Activated CD4-positive, alpha-beta T cell treated with anti-CD3 and anti-CD28 coated beads, Interleukin-2, amount 10 ng/mL, durations not matched to agents 7 days and 5 days (primary cell): ENCODE measurements around the gene SLC12A8. TPM values are rescaled to one million over a fixed set of nuclear protein-coding genes. Genes with fewer than 3 reads are reported as not detected.

Source experiments
- CTCF ChIA-PET: fragments of 350-600 bp; sonication (Branson Sonifier 250); formaldehyde crosslinking; loops from one replicate; lab custom pipeline; 2021; ENCODE audit warnings: antibody characterized with exemption; lab: Charles Lee
- POLR2A ChIA-PET: fragments of 350-600 bp; sonication (Branson Sonifier 250); formaldehyde crosslinking; loops from one replicate; lab custom pipeline; 2021; ENCODE audit warnings: antibody characterized with exemption; lab: Charles Lee
- DNase-seq: peaks from one replicate; pipeline ENCODE4 v3.0.0-alpha.2; 2020
- H3K27ac Mint-ChIP-seq: one replicate; pipeline ENCODE4 v1.8.0; 2021; ENCODE audit warnings: mild to moderate bottlenecking, moderate library complexity, mixed read lengths
- H3K27me3 Mint-ChIP-seq: one replicate; pipeline ENCODE4 v1.8.0; 2021; ENCODE audit warnings: mixed read lengths
- H3K36me3 Mint-ChIP-seq: one replicate; pipeline ENCODE4 v1.8.0; 2021; ENCODE audit warnings: low read depth, mixed read lengths
- H3K4me1 Mint-ChIP-seq: one replicate; pipeline ENCODE4 v1.8.0; 2021; ENCODE audit warnings: mixed read lengths
- H3K4me3 Mint-ChIP-seq: one replicate; pipeline ENCODE4 v1.8.0; 2021; ENCODE audit warnings: mild to moderate bottlenecking, moderate library complexity, mixed read lengths
- H3K9me3 Mint-ChIP-seq: one replicate; pipeline ENCODE4 v1.8.0; 2021; ENCODE audit warnings: mixed read lengths
- microRNA-seq: library from miRNA; unstranded; fragments of <30 nt; microRNA quantifications from one replicate; pipeline ENCODE4 v1.2.0, GENCODE V29; 2021; ENCODE audit warnings: borderline microRNAs expressed, borderline replicate concordance
- total RNA-seq, 2 experiments: library from RNA; stranded (reverse); gene quantifications; one replicate each; pipeline ENCODE4 v1.2.3, GENCODE V29; 2021

SLC12A8 gene
- total RNA-seq, 2 experiments from 2014 or later = 0.10 to 0.37 TPM

DNA sequence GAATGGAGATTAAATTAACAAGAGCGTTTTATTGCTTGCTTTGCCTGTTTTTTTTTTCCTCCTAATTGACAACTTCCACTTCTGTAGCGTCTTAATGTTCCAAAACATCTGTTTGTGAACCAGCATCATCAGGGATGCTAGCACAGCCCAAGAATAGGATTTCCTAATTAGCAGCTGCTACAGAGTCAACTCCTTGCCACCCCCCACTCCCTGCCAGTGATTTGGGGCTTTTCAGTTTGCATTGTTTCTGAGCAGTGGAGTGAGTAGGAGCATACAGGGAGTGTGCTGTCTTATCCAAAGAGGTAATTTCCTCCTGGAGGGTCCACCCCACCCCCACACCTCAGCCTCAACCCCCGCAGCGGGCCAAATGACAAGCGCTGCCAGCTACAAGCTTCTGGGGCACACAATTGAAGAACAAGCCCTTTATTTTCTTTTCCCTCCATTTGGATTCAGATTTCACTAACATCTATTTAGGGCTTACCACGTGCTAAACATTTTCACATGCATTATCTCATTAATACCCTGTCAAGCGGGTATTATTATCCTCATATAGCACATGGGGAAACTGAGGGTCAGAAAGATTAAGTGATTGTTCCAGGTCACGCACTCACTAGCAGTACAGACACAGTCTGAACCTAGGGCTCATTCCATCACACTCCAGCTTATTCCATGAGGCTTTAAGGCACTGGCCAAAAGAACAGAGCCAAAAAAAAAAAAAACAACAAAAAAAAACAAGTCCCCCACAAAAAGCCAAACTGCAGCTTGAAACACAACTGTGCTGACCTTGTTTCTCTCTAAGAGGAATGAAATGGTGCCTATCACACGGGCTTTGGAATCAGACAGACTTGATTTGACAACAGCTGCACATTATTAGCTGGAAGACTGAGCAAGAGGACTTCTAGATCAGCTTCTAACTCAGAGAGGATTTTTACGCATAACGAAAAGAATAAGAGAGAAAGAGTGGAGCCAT, 173.1 kb downstream of the SLC12A8 start:
- Mint-ChIP-seq H3K27me3 (no peaks in the 10 kb centered on the region), H3K4me3 (no peak overlapping the region), H3K36me3 (peaks cover 40% of the 10 kb centered on the region), H3K27ac (no peak overlapping the region), H3K9me3 (peaks cover 27% of the 10 kb centered on the region), H3K4me1 (peaks cover 15% of the 10 kb centered on the region)
- ChIA-PET POLR2A (interaction anchor here (0.6 kb wide), 1 partner anchor 1995 kb away, joined by 3 read pairs; no protein-coding TSS in a partner anchor), CTCF (interaction anchor here (0.6 to 1.2 kb wide), 4 partner anchors 10 to 450 kb away, joined by 3 to 4 read pairs (median 4); no protein-coding TSS in a partner anchor)
- no peak for DNase-seq

DNA sequence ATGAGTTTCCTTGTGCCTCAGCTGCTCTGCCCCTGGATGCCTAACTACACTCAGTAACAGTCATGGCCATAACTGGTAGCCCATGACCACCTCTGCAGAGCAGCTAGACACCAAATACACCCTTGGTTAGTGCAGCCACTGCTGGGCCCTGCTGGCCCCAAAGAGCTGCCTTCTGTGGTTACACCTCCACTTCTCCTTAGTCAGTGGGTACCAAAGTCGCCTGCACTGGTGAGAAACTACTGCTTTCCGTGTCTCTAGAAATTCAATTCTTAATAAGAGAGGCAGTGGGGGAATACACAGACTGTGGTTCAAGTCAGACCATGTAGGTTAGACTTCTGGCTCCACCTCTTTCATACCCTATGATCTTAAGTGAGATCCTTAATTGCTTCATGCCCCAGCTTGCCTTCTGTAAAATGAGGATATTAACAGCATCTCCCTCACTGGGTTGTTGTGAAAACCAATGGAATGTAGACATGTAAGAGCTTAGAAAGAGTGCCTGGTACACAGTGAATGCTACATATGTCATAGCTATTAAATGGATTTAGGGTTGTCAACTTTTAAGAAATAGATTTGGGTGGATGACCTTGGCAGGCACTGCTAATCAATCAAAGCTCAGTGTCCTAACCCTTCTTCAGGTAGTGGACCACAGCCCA, 174.9 kb downstream of the SLC12A8 start:
- CTCF ChIA-PET = interaction anchor here (1.2 kb wide), 1 partner anchor 12 kb away, joined by 3 read pairs; no protein-coding TSS in a partner anchor
- Mint-ChIP-seq H3K36me3 (peaks cover 47% of the 10 kb centered on the region), H3K4me1 (peaks cover 15% of the 10 kb centered on the region), H3K9me3 (peaks cover 34% of the 10 kb centered on the region), H3K4me3 (no peak overlapping the region), H3K27ac (no peak overlapping the region), H3K27me3 (no peaks in the 10 kb centered on the region)
- no peak for DNase-seq
- POLR2A ChIA-PET = no interaction called here

DNA sequence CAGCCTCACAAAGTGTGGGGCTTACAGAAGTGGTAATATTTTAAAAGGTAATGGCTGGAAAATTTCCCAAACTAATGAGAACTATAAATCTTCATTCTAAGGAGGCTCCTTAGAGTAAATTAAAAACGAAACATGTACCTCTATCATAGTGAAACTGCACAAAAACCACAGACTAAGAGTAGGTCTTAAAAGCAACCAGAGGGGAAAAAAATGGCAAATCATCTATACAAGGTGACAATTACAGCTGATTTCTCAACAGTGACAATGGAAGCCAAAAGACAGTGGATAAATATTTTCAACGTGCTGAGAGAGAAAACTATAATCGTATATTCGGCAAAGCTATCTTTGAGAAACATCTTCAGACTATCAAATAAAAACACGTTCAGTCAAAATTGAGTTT, 177.3 kb downstream of the SLC12A8 start:
- H3K27me3 Mint-ChIP-seq = no peaks in the 10 kb centered on the region
- peaks cover 38% of the 10 kb centered on the region for H3K9me3 Mint-ChIP-seq
- no peak overlapping the region for H3K4me3 Mint-ChIP-seq
- peak overlapping the region; percentile 2 for H3K27ac Mint-ChIP-seq
- DNase-seq = no peak
- H3K36me3 Mint-ChIP-seq = peaks cover 48% of the 10 kb centered on the region
- ChIA-PET POLR2A (interaction anchor here (0.9 kb wide), 1 partner anchor 11 kb away, joined by 3 read pairs; no protein-coding TSS in a partner anchor), CTCF (interaction anchor here (0.6 kb wide), 1 partner anchor 811 kb away, joined by 3 read pairs; no protein-coding TSS in a partner anchor)
- H3K4me1 Mint-ChIP-seq = peaks cover 21% of the 10 kb centered on the region

DNA sequence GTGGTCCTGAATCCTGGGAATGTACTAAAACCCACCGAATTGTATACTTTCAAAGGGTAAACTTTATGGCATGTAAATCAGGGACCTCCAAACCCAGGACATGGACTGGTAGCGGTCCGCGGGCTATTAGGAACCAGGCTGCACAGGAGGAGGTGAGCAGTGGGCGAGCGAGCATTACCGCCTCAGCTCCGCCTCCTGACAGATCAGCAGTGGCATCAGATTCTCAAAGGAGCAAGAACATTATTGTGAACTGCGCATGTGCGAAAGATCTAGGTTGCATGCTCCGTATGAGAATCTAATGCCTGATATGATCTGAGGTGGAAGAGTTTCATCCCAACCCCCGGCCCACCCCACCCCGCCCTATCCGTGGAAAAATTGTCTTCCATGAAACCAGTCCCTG, 178.9 kb downstream of the SLC12A8 start:
- Mint-ChIP-seq H3K27me3 (no peaks in the 10 kb centered on the region), H3K27ac (no peak overlapping the region), H3K9me3 (peaks cover 34% of the 10 kb centered on the region), H3K36me3 (peaks cover 48% of the 10 kb centered on the region), H3K4me3 (no peak overlapping the region), H3K4me1 (peaks cover 23% of the 10 kb centered on the region)
- ChIA-PET POLR2A (no interaction called here), CTCF (interaction anchor here (1.1 kb wide), 1 partner anchor 14 kb away, joined by 3 read pairs; no protein-coding TSS in a partner anchor)
- DNase-seq = no peak

DNA sequence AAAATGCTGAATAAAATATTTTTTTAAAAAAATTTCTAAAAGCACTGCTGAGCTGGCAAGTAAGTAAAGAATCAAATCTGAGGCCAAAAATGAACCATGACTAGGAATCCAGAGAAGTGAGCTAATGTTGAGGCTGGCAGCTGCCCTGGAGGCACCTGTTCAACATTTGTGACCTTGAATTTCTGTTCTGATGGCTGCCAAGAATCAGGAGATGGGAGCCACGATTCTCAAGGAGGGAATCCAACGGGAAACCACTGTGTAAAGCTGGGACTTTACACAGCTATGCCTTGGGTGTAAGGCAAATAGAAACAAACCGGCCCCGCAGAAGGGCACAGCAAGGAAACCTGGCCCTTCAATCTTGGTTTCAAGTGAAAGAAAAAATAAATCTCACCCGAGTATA, 179.4 kb downstream of the SLC12A8 start:
- peaks cover 30% of the 10 kb centered on the region for H3K9me3 Mint-ChIP-seq
- ChIA-PET CTCF (interaction anchor here (1.1 kb wide), 1 partner anchor 13 kb away, joined by 3 read pairs; no protein-coding TSS in a partner anchor), POLR2A (no interaction called here)
- H3K4me1 Mint-ChIP-seq = peaks cover 28% of the 10 kb centered on the region
- peaks cover 50% of the 10 kb centered on the region for H3K36me3 Mint-ChIP-seq
- H3K27me3 Mint-ChIP-seq = no peaks in the 10 kb centered on the region
- H3K4me3 Mint-ChIP-seq = no peak overlapping the region
- no peak for DNase-seq
- no peak overlapping the region for H3K27ac Mint-ChIP-seq

DNA sequence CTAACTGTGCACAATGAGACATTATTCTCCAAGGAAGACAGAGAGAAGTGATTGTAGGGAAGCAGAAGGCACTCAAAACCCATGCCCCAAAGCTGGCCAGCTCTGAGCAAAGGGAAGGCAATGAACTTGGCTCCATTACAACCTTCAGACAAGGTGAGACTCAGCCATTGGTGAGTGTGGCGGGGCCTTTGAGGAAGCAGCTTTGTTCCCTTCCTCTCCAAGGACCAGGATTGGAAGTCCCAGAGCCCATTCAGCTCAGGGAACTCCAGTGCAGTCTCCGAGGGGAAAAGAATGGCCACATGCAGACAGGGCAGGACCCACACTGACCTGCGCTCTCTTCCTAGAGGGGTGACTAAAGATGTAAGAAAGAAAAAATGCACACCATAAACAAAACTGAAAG, 179.9 kb downstream of the SLC12A8 start:
- H3K4me3 Mint-ChIP-seq = no peak overlapping the region
- ChIA-PET POLR2A (no interaction called here), CTCF (interaction anchor here (1.1 kb wide), 1 partner anchor 13 kb away, joined by 3 read pairs; no protein-coding TSS in a partner anchor)
- peaks cover 31% of the 10 kb centered on the region for H3K4me1 Mint-ChIP-seq
- peaks cover 52% of the 10 kb centered on the region for H3K36me3 Mint-ChIP-seq
- DNase-seq = no peak
- H3K27ac Mint-ChIP-seq = no peak overlapping the region
- no peaks in the 10 kb centered on the region for H3K27me3 Mint-ChIP-seq
- H3K9me3 Mint-ChIP-seq = peaks cover 27% of the 10 kb centered on the region

Small RNA genes within 50 kb of the gene (microRNA-seq; reads per million reads assigned to microRNA genes)
- not detected for gene MIR5092

Other genes with a start within 250 kb of the SLC12A8 start
- 10 to 100 TPM; 26.6 to 30.4 TPM for gene HEG1, start 156.8 kb downstream of the SLC12A8 start, total RNA-seq
- gene ZNF148, start 162.6 kb upstream of the SLC12A8 start, total RNA-seq = 10 to 100 TPM; 39.3 to 46.1 TPM